ENCODE results near the gene DLG4.

Gene DLG4

GRCh38 chr17:7138800-7139381, 80.7 kb downstream of the DLG4 start:
- Histone ChIP-seq H3K79me2 (ENCODE audit: control insufficient read depth, low read length) (no peaks in the 10 kb centered on the region), H3K36me3 (ENCODE audit: control insufficient read depth, low read length) (no peaks in the 10 kb centered on the region), H3K9me3 (ENCODE audit: control insufficient read depth, insufficient read depth, low read length) (no peaks in the 10 kb centered on the region), H4K20me1 (ENCODE audit: control insufficient read depth, insufficient read depth, low read depth, low read length) (no peaks in the 10 kb centered on the region), H3K4me2 (ENCODE audit: low read length) (no peak overlapping the region), H3F3A (ENCODE audit: control insufficient read depth, insufficient read depth) (no peaks in the 10 kb centered on the region), H3K27ac (ENCODE audit: low read depth, low read length) (no peak overlapping the region), H3K9me2 (replicated peaks; ENCODE audit: control insufficient read depth, low read length) (no peaks in the 10 kb centered on the region), H3K27me3 (ENCODE audit: control insufficient read depth, low read length) (0 out of 2 replicates have a peak, but pooled peaks cover 3% of the 10 kb centered on the region), H3K4me3 (ENCODE audit: low read length) (no peak overlapping the region), H3K4me1 (ENCODE audit: control insufficient read depth, low read length) (no peaks in the 10 kb centered on the region)
- TF ChIP-seq CTCF (IDR thresholded peaks at IDR 0.05; ENCODE audit: low read depth, low read length, poor library complexity, severe bottlenecking): no peak
- TF ChIP-seq EZH2phosphoT487 (IDR thresholded peaks at IDR 0.05; ENCODE audit: borderline replicate concordance, low read length): no peak

- Histone ChIP-seq H3K4me3 (ENCODE audit: low read length) (no peak overlapping the region), H3K27me3 (ENCODE audit: control insufficient read depth, low read length) (0 out of 2 replicates have a peak, but pooled peaks cover 5% of the 10 kb centered on the region), H3K4me1 (ENCODE audit: control insufficient read depth, low read length) (peaks cover 13% of the 10 kb centered on the region), H3K36me3 (ENCODE audit: control insufficient read depth, low read length) (no peaks in the 10 kb centered on the region), H3K27ac (ENCODE audit: low read depth, low read length) (no peak overlapping the region), H3F3A (ENCODE audit: control insufficient read depth, insufficient read depth) (peaks cover 6% of the 10 kb centered on the region; the same call in 1 of the 2 replicates), H3K9me3 (ENCODE audit: control insufficient read depth, insufficient read depth, low read length) (no peaks in the 10 kb centered on the region), H3K9me2 (replicated peaks; ENCODE audit: control insufficient read depth, low read length) (no peaks in the 10 kb centered on the region), H3K4me2 (ENCODE audit: low read length) (no peak overlapping the region), H4K20me1 (ENCODE audit: control insufficient read depth, insufficient read depth, low read depth, low read length) (no peaks in the 10 kb centered on the region), H3K79me2 (ENCODE audit: control insufficient read depth, low read length) (no peaks in the 10 kb centered on the region)
- TF ChIP-seq CTCF (IDR thresholded peaks at IDR 0.05; ENCODE audit: low read depth, low read length, poor library complexity, severe bottlenecking) (no peak), EZH2phosphoT487 (IDR thresholded peaks at IDR 0.05; ENCODE audit: borderline replicate concordance, low read length) (no peak)
Measured at GRCh38 chr17:7137171-7137943, 82.3 kb downstream of the DLG4 start.

Measured in DOHH2 (cell line).